Tongue (tissue), 2 donors: ENCODE results near the gene HOXB8. TPM values are rescaled to one million over a fixed set of nuclear protein-coding genes. Genes with fewer than 3 reads are reported as not detected.

Experiments
- DNase-seq: peaks from one replicate; pipeline ENCODE4 v3.0.0-alpha.2; 2015
- total RNA-seq: library from RNA; depleted of rRNA; stranded (reverse); fragments of >200 nt; gene quantifications from one replicate; pipeline ENCODE4 v1.2.3, GENCODE V29; 2014

Gene HOXB8
- total RNA-seq, 1 donor from 2014 or later, result not detected

DNA sequence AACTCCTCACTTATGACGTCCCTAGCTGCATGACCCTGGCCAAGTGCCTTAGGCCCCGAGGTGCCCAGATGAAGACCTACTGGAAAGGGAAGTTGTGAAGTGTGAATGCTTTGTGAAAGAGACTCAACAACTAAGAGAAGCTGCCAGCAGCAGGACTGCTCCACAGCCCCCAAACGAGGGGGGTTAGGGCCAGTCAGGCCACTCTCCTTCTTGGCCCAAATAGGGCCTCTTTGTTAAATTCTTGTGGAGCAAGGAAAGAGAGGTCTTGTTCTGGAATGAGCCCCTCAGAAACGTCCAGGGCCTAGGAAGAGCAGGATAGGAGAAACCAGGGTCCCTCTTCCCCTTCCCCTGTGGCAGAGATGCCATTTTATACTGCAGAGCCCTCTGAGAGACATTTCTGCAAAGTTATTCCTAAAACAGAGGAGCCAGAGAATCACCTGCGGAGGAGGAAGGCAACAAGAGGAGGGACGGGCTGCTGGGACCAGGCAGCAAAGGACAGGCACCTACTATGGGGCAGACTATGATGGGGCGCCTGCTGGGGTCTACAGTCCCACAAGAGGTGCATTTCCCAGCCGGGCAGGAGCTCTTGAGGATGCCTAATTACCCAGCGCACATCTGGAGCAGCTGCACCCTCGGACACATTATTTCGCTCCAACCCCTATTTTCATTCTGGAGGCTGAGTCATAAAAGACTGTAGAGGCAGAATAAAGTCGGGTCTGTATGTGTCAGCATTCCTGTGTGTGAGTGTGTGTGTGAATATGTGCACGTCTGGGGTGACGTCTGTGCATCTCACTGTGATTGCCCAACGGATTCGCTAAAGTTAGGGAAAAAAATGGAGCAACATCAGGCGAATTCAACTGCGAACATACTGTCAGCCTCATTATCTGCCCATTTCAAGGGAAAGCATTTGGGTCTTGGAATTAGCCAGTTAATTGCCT lies 22.5 kb upstream of the HOXB8 start:
- DNase-seq, result no peak

DNA sequence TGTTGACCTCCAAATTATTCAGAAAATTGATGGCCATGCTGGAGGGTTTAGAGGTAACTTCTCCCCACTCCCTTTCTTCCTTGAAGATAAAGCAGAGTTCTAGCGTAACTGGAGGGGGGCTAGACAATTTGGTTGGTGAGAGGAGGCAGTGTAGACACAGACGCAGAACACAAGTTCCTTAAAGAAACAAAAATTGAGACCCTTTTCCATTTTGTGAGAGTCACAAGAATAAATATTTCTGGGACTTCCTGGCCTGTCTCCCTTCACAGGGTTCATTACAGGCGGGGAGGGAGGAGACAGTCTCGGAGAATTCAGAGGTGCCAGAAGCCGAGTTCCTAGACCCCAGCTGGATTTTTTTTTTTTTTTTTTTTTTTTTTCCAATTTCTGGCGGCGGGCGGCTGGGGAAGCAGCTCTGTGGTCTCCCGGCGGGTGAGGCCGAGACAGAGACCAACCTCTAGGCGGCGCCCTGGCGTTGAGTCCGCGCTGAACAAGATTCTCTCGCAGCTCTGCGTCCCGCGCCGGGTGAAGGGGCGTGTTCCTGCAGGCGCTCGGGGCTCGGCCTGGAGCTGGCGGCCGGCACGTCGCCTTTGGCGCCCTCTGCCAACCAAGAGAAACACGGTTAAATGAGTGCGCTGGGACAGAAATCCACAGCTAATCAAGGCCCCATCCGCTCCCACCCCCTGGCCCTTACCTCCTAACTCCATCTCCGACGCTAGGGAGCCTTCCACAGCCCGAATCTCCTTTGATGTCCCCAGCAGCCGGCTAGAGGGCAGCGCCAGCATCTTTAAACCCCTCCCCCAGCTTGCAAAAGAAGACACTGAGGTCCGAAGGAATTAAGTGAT lies 21.3 kb upstream of the HOXB8 start:
- DNase-seq, result peak; percentile 85

DNA sequence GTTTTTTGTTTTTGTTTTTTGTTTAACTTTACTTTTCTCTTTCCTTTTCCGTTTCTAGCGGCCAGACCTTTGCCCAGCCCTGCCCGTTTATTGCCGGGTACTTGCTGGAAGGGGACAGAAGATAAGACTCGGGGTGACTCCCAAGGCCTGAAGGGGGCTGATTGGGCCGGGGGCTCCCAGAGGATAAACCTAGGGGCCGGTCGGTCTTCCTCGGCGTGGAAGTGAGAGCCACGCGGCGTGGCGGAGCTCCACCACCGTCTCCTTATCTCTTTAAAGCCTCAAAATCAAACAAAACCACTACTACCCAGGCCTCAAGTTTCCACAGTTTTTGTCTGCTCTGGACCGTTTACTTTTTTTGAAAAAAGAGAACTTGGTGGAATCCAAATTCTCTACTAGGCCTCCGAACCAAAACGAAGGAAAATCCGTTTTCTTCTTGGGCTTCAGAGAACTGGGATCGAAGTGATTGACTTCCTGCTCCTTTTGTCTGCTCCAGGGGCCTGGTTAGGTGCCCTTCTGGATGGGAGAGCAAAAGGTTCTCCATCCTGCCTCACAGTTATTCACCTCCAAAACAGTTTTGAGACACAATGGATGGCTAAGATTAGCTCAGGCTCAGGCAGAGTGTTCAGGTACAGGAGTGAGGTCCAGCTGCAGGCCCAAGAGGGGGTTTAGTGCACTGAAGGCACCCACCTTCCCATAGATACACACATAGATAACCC lies 19.6 kb upstream of the HOXB8 start:
- DNase-seq, result no peak

DNA sequence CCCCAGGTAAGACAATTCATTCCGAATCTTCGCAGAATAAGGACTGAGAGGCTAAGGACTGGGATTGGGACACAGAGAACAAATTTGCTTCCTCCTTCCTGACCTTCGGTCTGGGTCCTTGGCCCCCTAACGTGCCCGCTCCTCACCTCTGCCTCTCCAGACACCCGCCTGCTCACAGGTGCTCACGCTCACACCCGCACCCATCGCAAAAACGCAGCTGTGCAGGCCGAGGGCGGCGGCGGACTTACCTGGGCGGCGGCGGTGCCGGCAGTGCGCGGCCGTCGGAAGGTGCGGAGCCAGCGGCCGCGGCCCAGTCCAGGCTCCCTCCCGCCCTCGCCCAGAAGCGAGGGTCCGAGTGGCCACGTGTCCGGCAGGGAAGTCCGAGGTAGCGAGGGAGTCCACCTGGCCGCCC lies 18.2 kb upstream of the HOXB8 start:
- no peak for DNase-seq

DNA sequence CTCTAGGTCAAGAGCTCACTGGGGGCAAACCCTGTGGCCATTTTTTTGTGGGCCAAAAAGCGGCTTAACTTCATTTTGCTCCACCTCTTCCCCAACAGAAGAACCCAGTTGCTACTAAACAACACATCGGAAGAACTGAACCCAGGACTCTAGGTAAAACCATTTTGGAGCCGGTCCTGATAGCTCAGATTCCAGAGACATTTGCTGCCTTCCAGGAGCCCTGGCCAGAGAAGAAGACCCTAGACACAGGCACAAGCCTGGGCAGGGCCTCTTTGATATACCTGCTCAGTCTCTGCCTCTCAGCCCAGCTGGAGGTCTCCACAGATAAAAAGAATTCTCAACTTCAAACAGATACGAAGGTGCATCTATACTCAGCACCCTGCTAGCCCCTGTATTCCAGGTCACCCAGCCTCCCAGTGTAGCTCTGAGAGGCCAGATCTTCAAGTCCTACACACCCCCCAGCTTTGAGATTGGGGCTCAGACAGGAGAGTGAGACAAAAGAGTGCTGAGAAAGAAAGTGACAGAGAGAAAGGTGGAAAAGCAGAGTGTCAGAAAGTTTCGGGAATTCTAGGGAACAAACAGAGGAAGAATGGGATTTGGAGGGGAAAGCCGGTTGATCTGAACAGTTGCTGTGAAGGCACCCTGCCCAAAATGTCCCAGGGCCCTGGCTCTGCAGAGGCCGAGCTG lies 17.6 kb upstream of the HOXB8 start:
- no peak for DNase-seq

DNA sequence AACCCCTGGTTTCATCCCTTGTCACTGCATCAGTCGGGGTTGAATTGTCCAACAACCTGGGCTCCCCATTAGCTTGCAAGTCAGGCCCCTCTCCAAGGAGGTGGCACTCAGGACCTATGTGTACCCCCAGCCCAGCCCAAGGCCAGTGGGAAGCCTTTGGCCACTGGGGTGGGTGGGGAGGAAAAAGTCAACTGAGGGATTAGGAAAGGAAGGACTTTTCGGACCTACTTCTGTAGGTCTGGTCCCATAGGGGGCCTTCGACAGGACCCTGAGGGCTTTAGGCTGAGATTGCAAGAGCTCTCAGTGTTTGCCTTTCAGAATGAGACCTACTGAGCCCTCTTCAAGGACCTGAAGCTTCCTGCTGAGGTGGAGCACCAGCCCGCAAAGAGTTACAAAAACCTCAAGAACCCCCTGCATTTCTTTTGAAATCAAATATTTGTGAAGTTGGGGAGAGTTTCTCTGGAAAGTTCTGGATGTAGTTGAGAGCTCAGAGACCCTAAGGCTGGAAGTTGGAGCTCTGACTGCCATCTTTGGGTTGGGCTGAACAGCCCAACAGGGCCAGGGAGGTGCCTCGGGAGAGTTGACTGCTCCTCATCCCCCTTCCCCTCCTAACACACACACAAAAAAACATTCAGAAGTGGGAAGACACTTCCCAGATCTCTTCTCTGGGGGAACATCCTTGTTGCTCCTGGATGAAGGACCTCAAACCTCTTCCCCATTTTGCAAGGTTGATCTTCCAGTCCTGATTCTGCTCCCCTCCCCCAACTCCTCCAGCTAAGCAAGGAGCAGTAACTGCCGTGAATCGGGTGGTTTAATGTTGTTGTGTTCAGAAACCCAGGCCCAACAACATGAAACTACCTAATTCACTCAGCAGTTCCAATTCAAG lies 16.8 kb upstream of the HOXB8 start:
- DNase-seq, result no peak

DNA sequence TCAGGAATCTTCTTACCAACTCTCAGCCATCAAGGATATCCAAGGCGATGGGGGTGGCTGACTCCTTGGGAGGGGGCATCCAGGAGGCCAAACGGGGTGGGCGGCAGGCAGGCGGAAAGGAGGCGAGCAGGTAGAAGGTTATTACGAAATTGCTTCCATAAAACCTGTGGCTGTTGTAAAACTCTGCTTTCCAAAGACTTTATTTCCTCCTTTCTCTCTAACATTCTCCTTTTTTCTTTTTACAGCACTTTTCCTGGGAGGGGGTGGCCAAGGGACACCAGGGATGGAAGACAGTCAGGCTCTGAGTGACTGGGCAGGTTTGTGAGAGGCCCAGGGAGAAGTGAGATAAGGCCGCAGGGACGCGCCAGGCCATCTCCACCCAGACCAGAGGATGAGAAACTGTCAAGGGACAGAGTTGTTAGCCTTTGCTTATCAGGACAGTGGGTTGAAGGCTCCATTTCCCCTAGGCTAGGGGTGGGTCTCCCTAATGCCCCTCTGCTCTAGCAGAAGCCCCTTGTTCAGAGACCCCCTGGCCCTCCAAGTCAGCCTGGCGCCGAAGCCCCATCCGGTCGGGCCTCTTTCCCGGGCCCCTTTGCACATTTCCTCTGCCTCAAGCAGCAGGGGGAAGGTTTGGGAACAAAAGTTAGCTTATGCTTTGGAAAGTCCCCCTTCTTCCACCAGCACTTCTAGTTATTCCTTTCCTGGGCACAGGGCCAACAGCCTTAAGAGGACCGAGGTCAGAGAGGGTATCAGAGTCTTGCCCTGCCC lies 16.0 kb upstream of the HOXB8 start:
- DNase-seq, result no peak

DNA sequence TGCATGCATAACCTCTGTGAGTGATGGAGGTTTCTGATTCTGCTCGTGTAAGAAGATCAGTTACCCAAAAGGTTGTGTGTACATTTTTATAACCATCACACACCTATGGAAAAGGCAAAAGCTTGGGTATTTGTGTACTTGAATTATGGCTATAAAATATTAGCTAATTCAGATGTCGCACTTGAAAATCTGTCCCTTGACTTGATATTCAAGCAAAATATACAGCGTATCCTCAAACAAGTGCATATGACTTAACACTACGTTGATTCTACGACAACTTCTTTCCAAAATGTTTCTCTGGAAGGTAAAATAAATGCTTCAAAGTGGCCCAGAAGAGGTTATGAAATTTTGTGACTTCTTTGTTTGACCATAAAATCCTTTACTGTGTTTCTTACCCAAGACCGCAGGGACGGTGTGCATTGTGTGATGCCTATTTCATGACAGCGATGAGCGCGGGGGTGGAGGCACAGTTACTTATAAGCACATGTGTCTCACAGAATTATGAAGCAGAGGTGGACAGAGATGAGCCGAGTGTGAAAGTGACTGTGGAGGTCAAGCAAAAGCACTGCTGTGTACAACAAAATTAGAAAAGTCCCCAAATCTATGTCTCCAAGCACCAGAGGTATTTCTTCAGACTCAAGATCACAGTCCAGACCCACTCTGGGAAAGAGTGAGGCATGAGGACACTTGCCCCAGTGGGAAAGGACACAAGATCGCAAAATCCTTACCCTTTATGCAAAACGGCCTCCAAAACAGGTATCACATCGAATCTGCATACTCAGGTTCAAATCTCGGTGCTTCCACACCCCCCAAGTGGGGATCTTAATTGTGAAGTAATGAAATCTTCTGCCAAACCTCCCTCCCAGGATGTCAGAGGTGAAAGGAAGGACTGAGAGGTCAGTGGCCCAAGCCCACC lies 15.2 kb upstream of the HOXB8 start:
- DNase-seq, result no peak

DNA sequence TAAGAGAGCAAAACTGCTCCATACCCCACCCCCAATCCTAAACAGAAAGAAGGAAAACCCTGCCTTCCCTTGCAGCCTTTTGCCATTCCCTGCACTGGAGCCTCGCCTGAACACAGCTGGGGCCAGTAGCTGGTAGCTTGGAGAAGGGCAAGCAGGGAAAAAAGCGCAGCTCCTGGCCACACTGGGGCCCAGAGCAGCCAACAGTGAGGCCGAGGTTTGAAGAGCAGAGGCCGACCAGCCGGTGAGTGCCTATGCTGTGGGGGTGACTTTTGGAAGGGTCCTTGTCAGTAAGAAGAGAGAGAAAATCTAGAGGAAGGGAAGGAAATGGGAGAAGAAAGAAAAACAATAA lies 14.3 kb upstream of the HOXB8 start:
- DNase-seq, result no peak

DNA sequence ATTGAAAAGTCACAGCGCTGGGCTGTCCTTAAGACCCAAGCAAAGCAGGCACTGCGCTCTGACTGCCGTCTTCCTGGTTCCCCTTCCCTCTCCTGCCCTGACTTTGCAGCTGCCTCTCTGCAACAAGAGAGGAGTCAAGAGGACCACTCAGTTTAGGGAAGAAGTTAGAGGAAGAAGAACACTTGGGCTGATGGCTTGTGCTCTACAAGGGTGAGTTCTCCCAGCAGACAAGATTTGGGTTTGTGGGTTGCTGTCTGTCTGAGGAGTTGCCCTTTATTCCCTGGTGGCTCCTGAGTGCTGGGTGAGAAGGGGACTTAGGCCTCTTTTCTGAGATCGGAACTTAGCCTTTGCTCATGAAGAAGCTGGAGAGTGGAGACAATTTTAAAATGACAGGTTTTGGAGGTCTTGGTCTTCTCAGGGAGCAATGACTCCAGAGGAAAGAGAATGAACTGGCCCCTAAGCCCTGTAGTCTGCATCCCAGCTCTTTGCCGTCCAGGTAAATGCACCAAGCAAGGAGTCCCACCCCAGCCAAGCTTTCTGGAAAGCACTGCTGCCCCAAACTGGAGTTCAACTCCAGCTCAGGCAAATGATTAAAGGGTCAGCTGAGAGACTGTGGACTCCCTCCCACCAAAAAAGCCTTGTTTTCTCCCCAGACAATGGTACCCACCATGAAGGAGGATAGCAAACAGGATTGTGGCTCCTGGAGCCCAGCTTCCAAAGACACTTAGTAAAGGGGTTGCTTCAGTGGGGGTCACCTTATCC lies 13.7 kb upstream of the HOXB8 start:
- no peak for DNase-seq

DNA sequence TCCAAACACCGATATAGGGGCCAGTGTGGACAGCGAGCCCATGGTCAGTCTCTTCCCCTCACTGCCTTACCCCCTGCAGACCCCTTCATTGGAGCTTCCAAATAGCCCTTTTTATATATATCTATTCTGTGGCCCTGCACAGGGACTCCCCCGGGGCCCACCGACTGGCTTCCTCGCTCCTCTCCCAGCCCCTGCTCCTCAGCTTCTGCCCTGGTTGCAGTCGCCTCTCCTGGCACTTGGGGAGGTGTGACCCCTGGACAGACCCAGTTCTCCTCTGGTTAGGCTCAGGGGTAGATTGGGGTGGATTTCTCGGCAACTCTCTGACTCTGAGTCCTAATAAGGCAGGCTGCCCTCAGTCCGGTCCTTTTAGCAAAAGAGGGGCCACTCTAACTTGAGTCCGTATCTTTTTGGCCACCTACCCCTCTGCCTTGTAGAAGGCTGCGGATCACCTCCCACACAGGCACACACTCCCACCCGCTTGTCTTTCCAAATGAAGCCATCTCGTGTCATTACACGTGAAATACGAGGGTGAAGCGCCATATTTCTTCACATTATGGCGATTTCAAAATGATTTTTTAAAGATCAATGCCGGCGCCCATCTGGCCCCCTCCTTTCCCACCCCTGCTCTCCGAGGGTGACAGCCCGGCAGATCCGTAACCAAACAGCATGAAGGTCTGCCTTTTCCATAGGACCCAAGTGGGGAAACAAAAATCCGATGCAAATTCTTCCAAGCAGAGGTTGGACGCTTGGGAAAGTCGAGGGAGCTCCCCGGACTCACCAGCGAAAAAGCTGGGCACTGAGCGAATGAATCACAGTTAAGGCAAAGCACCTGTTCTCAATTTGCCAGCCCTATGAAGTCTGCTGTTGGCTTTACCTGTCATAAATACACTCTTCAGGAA lies 12.8 kb upstream of the HOXB8 start:
- no peak for DNase-seq

DNA sequence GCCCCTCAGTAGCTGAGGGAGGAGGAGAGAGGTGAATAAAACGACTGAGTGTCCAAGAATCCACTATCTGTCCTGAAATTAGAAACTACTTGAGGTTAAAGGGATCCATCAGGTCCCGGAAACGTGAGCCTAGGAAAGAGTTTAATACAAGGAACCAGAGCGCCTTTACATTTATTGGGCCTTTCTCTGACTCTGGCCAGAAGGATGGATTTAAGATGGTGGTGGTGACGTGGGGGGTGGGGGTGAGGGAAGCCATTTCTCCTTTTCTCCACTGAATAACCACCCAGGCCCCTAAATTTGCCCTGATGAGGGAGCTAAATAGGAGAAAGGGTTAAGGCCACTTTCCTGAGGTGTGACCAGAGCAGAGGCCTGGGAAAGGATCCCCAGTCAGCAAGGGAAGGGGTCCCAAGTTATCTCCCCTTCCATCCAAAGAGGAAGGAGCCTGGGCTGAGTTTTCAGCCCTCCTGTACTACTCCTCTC lies 12.1 kb upstream of the HOXB8 start:
- DNase-seq, result no peak

DNA sequence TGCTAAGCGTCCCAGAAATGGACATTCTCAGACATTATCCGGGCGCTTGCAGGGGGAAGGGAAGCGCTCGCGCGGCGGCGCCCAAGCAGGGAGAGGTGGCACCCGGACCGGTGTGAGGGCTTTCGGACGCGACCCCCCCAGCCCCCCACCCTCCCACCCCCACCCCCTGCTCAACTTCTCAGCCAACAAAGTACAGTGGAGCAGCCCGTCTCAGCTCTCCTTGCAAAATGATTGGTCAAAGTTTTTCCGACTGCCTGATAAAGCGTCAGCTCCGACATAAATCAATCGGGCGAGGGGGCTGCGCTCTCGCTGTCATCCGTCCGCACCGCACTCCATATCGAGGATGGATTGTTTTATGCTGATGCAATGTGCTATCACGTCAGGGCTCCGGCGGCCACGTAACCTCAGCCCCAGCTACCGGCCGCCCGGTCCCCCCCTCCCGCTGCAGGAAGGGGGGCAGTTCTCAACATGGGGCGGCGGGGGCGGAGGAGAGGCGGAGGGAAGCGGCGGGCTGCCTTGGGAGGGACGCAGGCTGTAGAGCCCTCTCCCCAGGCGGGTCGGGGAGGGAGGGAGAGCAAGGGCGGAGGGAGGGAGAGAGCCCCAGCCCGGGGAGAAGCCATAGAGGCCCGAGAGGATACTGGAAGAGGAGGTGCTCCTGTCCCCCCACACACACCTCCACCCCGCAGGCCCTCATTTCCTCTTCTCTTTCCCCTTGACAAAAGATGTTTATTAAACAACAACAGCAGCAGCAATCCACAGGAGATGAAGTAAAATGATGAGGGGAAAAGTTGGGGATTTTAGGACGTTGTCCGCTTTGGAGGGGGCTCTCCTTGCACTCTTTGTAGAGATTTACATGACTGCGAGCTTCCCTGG lies 11.4 kb upstream of the HOXB8 start, which contains the start of gene HOXB9:
Gene HOXB9, minus strand, starts transcription at position 114 of the 873 bp plus-strand sequence. Its CDS starts 89 bp downstream, at position 25.
- no peak for DNase-seq

DNA sequence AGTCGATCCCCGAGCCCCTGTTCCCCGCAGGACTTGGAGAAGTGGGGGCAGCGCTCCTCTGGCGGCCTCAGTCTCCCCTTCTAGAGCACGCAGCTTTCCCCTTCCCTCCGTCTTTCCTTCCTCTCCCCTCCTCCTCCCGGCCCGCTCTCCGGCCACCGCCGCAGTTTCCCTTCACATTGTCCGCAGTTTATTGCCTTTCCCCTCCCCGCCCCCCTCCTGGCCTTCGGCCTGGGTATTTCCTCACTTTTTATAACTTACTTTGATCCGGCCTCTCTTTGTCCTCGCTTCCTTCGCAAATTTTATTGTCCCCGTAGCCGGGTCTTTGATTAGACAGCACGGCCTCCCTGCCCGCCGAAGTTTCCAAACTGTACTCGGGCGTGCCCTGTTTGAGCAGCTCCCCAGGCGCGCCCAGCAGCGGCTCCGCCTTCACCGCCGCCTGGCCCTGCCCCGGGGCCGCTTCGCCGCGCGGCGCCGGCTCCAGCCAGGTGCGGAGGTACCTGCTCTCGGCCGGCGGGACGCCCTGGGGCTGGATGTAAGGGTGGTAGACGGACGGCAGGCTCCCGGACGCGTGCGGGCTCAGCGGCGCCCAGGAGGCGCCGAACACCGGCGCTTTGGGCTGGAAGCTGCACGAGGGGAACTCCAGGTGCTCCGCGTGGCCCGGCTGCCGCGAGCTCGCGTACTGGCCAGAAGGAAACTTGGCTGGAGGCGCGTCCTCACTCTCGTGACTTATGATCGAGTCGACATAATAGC lies 10.6 kb upstream of the HOXB8 start:
- DNase-seq, result no peak
